Neural cell (in vitro differentiated cells): Measurements from ENCODE around the gene ZDHHC14. TPM values are rescaled to one million over a fixed set of nuclear protein-coding genes. Genes with fewer than 3 reads are reported as not detected.

Experiments
- H2AFZ ChIP-seq: fragments of 200-600, 300-800 bp; sonication (generic), shearing (Covaris generic); 2 replicates; pipeline ENCODE4 v1.6.0; 2014; ENCODE audit warnings: low read depth, mild to moderate bottlenecking, antibody characterized with exemption, low read length, moderate library complexity
- H3F3A ChIP-seq: fragments of 200-600 bp; shearing (Covaris generic); 2 replicates; pipeline ENCODE4 v1.6.1; 2016; ENCODE audit warnings: mild to moderate bottlenecking, moderate library complexity, mixed read lengths, antibody characterized with exemption, low read length; ENCODE audit not compliant: insufficient read depth, poor library complexity, severe bottlenecking
- H3K27ac ChIP-seq: fragments of 200-600, 300-800 bp; sonication (generic), shearing (Covaris generic); 2 replicates; pipeline ENCODE4 v1.5.1; 2014; ENCODE audit warnings: mild to moderate bottlenecking, low read length, moderate library complexity
- H3K27me3 ChIP-seq: fragments of 300-800, 200-600 bp; sonication (generic), shearing (Covaris generic); 2 replicates; pipeline ENCODE4 v1.6.0; 2014; ENCODE audit warnings: mild to moderate bottlenecking, low read depth, low read length, moderate library complexity; ENCODE audit not compliant: insufficient read depth
- H3K36me3 ChIP-seq: fragments of 300-800, 200-600 bp; sonication (generic), shearing (Covaris generic); 2 replicates; pipeline ENCODE4 v1.5.1; 2014; ENCODE audit warnings: mild to moderate bottlenecking, antibody characterized with exemption, low read length, moderate library complexity; ENCODE audit not compliant: insufficient read depth
- H3K4me2 ChIP-seq: fragments of 300-800, 200-600 bp; sonication (generic), shearing (Covaris generic); 2 replicates; pipeline ENCODE4 v1.6.0; 2014; ENCODE audit warnings: mild to moderate bottlenecking, low read length
- H3K4me3 ChIP-seq: fragments of 300-800, 200-600 bp; sonication (generic), shearing (Covaris generic); 2 replicates; pipeline ENCODE4 v1.5.1; 2014; ENCODE audit warnings: mild to moderate bottlenecking, low read length, moderate library complexity
- H3K79me2 ChIP-seq: fragments of 200-600 bp; shearing (Covaris generic); replicated peaks from 2 replicates; pipeline ENCODE4 v1.6.0; 2014; ENCODE audit warnings: mild to moderate bottlenecking, low read length, moderate library complexity; ENCODE audit not compliant: insufficient read depth
- H3K9ac ChIP-seq: fragments of 300-800, 200-600 bp; sonication (generic), shearing (Covaris generic); 2 replicates; pipeline ENCODE4 v1.6.1; 2016; ENCODE audit warnings: mild to moderate bottlenecking, low read length, mixed read lengths
- H3K9me2 ChIP-seq: fragments of 200-600 bp; shearing (Covaris generic); 2 replicates; pipeline ENCODE4 v1.6.1; 2016; ENCODE audit warnings: mild to moderate bottlenecking, low read length, mixed read lengths; ENCODE audit not compliant: insufficient read depth
- H3K9me3 ChIP-seq: fragments of 200-600, 300-800 bp; sonication (generic), shearing (Covaris generic); 2 replicates; pipeline ENCODE4 v1.6.1; 2016; ENCODE audit warnings: mild to moderate bottlenecking, mixed run types, low read length, moderate library complexity, mixed read lengths
- H4K20me1 ChIP-seq: fragments of 200-600 bp; shearing (Covaris generic); 2 replicates; pipeline ENCODE4 v1.6.1; 2016; ENCODE audit warnings: mild to moderate bottlenecking, mixed run types; ENCODE audit not compliant: insufficient read depth
- EP300 ChIP-seq: fragments of 450-650 bp; conservative IDR thresholded peaks from 2 replicates; pipeline ENCODE4 v1.6.1; 2014; ENCODE audit warnings: antibody characterized with exemption, mild to moderate bottlenecking, moderate library complexity; ENCODE audit not compliant: poor library complexity, severe bottlenecking
- EZH2 ChIP-seq: fragments of 200-600, 300-800 bp; shearing (Covaris generic), sonication (generic); IDR thresholded peaks from 2 replicates; pipeline ENCODE4 v1.6.1; 2014; ENCODE audit warnings: antibody characterized with exemption, low read length, borderline replicate concordance, mild to moderate bottlenecking; ENCODE audit not compliant: insufficient read depth, poor library complexity, severe bottlenecking
- MXI1 ChIP-seq: fragments of 450-650 bp; conservative IDR thresholded peaks from 2 replicates; pipeline ENCODE4 v1.6.1; 2014; ENCODE audit warnings: antibody characterized with exemption, mild to moderate bottlenecking; ENCODE audit not compliant: poor library complexity, severe bottlenecking
- POLR2AphosphoS5 ChIP-seq: IDR thresholded peaks from 2 replicates; pipeline ENCODE4 v1.6.1; 2012
- RAD21 ChIP-seq: fragments of 450-650 bp; conservative IDR thresholded peaks from 2 replicates; pipeline ENCODE4 v1.6.1; 2014; ENCODE audit warnings: antibody characterized with exemption, mild to moderate bottlenecking, moderate library complexity
- REST ChIP-seq: IDR thresholded peaks from 2 replicates; pipeline ENCODE4 v1.6.1; 2012; ENCODE audit warnings: borderline replicate concordance
- SMC3 ChIP-seq: fragments of 450-650 bp; conservative IDR thresholded peaks from 2 replicates; pipeline ENCODE4 v1.6.1; 2014; ENCODE audit warnings: antibody characterized with exemption, mild to moderate bottlenecking, moderate library complexity; ENCODE audit not compliant: poor library complexity
- TAF1 ChIP-seq: IDR thresholded peaks from 2 replicates; pipeline ENCODE4 v1.6.1; 2012; ENCODE audit warnings: low read depth
- polyA plus RNA-seq: library from polyadenylated mRNA; depleted of rRNA; stranded (reverse); fragments of >200 nt; gene quantifications from 2 replicates; pipeline ENCODE4 v1.2.3, GENCODE V29; 2014
- TF ChIP-seq, protein P1 (sequence below): fragments of 450-650 bp; IDR thresholded peaks from 2 replicates; pipeline ENCODE4 v1.5.1; 2014; ENCODE audit warnings: antibody characterized with exemption, mild to moderate bottlenecking, moderate library complexity; ENCODE audit not compliant: poor library complexity, severe bottlenecking

ZDHHC14 gene
- polyA plus RNA-seq, 1 donor from 2014 or later = 4.1 TPM

DNA sequence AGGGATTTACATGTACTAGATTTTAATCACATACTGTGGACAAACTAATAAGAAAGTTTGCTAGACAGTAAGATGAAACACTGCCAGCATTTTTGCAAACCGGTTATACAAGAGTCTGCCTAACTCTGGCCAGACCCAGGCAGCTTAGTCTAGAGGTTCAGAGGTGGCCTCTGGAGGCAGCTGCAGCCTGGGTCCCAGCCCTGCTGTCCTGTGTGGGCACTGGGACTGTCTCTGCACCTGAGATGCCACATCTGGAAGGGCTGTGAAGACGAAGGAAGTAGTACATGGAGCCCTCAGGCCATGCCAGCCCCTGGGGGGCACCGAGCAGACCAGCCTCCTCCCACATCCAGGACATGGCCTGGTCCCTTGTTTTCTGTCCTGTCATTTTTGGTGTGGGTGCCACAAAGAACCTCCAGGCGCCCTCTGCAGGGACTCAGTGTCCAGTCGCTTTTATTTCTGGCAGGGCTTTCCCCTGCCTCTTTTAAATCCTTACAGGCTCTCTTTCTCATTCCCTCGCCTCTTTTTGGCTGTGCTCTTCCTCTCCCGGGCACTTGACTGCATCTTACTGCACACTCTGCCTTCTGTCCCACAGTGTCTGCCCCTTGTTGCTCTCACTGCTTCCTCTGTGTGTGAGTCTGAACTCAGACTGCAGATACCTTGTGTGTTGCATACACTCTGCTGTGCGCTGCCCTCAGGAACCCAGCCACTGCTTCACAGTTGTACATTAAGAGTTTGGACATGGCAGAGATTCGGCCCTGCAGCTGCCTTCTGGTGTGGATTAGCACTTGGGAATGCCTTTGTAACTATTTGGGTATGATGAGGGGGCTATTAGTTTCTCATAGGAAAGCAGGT, 216.7 kb downstream of the ZDHHC14 start:
- H3K27ac ChIP-seq = no peak overlapping the region
- H3K36me3 ChIP-seq = no peaks in the 10 kb centered on the region
- H3K4me3 ChIP-seq = no peak overlapping the region
- no peak overlapping the region for H3K9ac ChIP-seq
- H3K9me2 ChIP-seq = no peaks in the 10 kb centered on the region
- H2AFZ ChIP-seq = no peak overlapping the region
- no peaks in the 10 kb centered on the region for H3K27me3 ChIP-seq
- no peaks in the 10 kb centered on the region for H3K79me2 ChIP-seq
- H4K20me1 ChIP-seq = no peaks in the 10 kb centered on the region
- no peaks in the 10 kb centered on the region for H3F3A ChIP-seq
- no peaks in the 10 kb centered on the region for H3K9me3 ChIP-seq
- no peak overlapping the region for H3K4me2 ChIP-seq
- TF ChIP-seq TAF1 (no peak), POLR2AphosphoS5 (no peak), EP300 (no peak), EZH2 (no peak), RAD21 (peak; percentile 38), SMC3 (peak; percentile 58), MXI1 (no peak), REST (no peak)
- TF ChIP-seq, protein P1, sequence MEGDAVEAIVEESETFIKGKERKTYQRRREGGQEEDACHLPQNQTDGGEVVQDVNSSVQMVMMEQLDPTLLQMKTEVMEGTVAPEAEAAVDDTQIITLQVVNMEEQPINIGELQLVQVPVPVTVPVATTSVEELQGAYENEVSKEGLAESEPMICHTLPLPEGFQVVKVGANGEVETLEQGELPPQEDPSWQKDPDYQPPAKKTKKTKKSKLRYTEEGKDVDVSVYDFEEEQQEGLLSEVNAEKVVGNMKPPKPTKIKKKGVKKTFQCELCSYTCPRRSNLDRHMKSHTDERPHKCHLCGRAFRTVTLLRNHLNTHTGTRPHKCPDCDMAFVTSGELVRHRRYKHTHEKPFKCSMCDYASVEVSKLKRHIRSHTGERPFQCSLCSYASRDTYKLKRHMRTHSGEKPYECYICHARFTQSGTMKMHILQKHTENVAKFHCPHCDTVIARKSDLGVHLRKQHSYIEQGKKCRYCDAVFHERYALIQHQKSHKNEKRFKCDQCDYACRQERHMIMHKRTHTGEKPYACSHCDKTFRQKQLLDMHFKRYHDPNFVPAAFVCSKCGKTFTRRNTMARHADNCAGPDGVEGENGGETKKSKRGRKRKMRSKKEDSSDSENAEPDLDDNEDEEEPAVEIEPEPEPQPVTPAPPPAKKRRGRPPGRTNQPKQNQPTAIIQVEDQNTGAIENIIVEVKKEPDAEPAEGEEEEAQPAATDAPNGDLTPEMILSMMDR = peak; percentile 47

DNA sequence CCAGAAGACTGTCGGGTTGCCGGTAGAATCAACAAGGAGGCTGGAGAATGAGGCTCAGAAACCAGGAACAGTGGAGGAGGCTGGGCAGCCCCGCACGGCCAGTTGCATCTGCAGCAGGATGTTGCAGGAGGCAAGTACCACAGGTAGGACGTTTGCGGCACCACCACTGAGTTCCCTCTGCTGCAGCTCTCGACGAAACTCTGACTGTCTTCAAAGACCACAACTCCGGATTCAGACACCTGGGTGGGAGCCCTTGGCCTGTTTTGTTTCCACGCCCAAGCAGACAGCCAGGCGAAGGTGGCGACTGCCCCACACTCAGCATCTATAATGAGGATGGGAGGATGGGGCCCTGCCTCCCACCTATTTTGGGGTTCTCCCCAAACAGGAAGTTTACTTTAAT, 218.2 kb downstream of the ZDHHC14 start:
- Histone ChIP-seq H2AFZ (no peak overlapping the region), H3K27me3 (no peaks in the 10 kb centered on the region), H3K4me3 (no peak overlapping the region), H3K27ac (no peak overlapping the region), H3K79me2 (no peaks in the 10 kb centered on the region), H3K9me2 (no peaks in the 10 kb centered on the region), H3K4me2 (no peak overlapping the region), H4K20me1 (no peaks in the 10 kb centered on the region), H3F3A (no peaks in the 10 kb centered on the region), H3K9ac (no peak overlapping the region), H3K36me3 (no peaks in the 10 kb centered on the region), H3K9me3 (no peaks in the 10 kb centered on the region)
- TF ChIP-seq MXI1 = no peak
- TF ChIP-seq POLR2AphosphoS5 = no peak
- TF ChIP-seq REST = no peak
- TF ChIP-seq TAF1 = no peak
- no peak for TF ChIP-seq SMC3
- TF ChIP-seq, protein P1 = no peak
- no peak for TF ChIP-seq EP300
- no peak for TF ChIP-seq EZH2
- no peak for TF ChIP-seq RAD21
